Lower leg skin (tissue), 3 donors: ENCODE measurements around the gene MAOB.

Experiments
- CTCF ChIP-seq, 3 donors: fragments of 450-650 bp; IDR thresholded peaks; one replicate each; pipeline ENCODE4 v1.5.1; 2016; ENCODE audit warnings: antibody characterized with exemption in 3 of 3, mild to moderate bottlenecking in 3 of 3, moderate library complexity in 2 of 3
- POLR2A ChIP-seq, 2 donors: fragments of 450-650 bp; IDR thresholded peaks; one replicate each; pipeline ENCODE4 v1.6.1; 2016 to 2017; ENCODE audit warnings: antibody characterized with exemption in 2 of 2, mild to moderate bottlenecking in 1 of 2, moderate library complexity in 1 of 2

- TF ChIP-seq CTCF (IDR thresholded peaks at IDR 0.05) (no peak), POLR2A (IDR thresholded peaks at IDR 0.05) (no peak)
Observed at GRCh38 chrX:43870758-43871419, 11.4 kb downstream of the MAOB start.
